D341Med (cell line): ENCODE measurements around the gene HNRNPR.
"Not testable (repeated sequence)": the region's sequence is repeated elsewhere in the genome, so short reads cannot be mapped to it uniquely, and the experiment has no call there.

Source experiments
- DNase-seq: peaks from one replicate; pipeline ENCODE4 v3.0.0; 2012; ENCODE audit warnings: low spot score

Gene HNRNPR

GRCh38 chr1:23344111-23344986, at the start of gene HNRNPR:
Gene HNRNPR (minus strand): TSS chr1:23344284. CDS start chr1:23341008, 3,276 bp downstream.
- DNase-seq: peak; percentile 97

DNA sequence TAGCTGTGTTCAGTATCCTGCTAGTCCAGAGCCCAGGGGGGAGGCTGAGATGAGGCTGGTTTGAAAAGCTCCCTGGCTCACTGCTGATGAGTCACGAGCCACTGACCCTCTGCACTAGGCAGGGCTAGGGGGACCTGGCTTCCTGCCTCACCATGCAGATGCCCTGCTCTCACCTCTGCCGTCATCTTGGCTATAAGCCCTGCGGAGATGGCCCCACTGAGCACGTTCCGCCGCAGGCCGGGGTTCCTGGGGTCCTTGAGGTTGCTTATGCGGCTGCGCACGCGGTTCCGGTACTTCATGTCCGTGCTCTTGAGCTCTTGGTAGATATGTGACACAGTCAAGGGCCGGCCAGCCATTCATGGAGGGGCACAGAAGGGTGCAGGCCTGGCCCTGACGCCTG, 49.6 kb upstream of the HNRNPR start:
- DNase-seq: no peak

DNA sequence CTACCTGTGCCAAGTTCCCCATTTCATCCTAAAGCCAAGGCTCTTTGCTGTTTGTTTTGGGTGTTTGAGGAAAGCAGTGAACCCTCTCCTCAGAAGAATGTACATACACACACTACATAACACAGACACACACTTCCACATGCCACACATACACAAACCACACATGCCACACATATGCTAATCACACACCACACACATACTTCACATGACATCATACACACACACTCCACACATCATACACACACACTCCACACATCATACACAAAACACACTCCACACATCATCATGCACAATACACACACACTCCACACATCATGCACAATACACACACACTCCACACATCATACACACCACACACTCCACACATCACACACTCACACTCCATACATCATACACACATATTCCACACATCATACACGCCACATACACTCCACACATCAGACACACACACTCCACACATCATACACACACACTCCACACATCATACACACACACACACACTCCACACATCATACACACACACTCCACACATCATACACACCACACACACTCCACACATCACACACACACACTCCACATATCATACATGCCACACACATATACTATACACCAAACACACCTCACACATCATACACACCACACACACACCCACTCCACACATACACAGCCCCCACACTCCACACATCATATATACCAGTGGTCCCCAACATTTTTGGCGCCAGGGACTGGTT, 48.2 kb upstream of the HNRNPR start:
- DNase-seq: no peak

DNA sequence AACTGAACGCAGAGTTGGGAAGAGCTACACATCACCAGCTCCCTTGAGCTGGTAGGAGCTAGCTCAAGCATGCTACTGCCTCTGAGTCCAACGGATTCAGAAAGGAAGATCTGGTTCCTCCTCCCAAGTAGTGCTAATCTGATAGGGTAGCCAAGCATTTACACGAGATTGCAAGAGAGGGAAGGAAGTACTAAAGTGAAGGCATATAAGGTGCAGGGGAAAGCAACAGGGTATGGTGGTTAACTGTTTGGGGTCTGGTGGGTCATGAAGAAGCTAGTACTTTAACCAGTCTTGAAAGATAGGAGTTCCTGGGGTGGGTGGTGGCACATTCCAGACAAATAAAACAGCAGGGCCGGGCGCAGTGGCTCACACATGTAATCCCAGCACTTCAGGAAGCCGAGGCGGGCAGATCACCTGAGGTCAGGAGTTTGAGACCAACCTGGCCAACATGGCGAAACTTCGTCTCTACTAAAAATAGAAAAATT, 45.8 kb upstream of the HNRNPR start:
- DNase-seq: no peak

GRCh38 chr1:23387494-23387893, 43.4 kb upstream of the HNRNPR start:
- DNase-seq: no peak

- DNase-seq: no peak
Observed at GRCh38 chr1:23385119-23385621, 41.1 kb upstream of the HNRNPR start.

GRCh38 chr1:23384312-23385058, 40.4 kb upstream of the HNRNPR start:
- no peak for DNase-seq

GRCh38 chr1:23383577-23384311, 39.7 kb upstream of the HNRNPR start:
- no peak for DNase-seq

DNA sequence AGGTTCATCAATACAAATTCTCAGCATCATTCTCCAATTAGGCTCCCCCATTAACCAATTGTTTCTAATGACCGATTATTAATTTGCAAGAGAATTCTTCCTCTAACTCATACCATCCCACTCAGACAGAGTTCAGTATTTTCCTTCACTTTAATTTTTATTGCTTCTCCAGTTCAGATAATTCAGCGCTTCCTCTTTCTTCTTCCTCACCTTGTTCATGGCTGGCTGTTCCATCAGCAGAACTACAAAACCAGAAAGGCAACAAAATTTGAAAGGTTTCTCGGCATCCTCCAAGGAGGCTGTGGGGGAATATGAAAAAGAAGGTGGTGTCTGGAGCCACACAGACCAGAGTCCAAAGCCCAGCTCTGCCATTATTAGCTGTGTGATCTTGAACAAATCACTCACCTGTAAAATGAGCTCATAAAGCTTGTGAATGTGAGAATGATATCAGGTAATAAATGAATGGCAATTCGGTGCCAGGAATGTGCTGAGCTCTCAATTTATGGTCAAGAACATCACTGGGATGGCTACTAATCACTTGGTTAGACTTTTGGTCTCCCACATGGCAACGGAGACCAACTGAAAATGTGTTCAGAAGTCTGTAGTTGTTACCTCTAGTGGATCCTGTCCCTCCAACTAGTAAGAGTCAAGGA, 37.3 kb upstream of the HNRNPR start:
- no peak for DNase-seq

DNA sequence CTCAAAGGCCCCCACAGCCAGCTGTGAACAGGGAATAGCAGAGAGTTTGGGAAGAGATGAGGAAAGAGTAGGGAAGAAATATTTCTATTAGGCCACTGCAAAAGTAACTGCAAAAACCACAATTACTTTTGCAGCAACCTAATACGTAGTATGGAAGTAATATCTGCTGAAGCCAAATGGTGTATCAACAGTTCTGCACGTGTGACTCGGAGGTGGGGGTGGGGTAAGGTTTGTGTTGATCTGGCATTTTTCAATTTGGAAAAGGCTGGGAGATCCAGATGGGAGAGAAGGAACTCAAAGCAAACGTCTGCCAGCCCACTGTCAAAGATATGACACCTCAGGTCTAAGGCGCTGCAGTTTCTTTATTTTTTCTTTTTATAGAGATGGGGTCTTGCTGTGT, 36.6 kb upstream of the HNRNPR start:
- DNase-seq: no peak

DNA sequence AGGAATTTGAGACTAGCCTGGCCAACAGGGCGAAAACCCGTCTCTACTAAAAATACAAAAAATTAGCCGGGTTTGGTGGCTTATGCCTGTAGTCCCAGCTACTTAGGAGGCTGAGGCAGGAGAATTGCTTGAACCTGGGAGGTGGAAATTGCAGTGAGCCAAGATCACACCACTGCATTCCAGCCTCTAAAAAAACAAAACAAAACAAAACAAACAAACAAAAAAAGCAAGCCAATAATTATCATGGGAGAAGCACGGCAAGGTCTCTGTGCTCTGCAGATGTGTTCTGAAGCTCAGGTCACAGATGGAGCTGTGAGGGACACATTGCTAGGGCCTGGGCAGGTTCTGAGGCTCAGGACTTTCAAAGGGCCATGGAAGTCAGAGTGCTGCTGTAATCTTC, 36.2 kb upstream of the HNRNPR start:
- not testable (repeated sequence) for DNase-seq

DNA sequence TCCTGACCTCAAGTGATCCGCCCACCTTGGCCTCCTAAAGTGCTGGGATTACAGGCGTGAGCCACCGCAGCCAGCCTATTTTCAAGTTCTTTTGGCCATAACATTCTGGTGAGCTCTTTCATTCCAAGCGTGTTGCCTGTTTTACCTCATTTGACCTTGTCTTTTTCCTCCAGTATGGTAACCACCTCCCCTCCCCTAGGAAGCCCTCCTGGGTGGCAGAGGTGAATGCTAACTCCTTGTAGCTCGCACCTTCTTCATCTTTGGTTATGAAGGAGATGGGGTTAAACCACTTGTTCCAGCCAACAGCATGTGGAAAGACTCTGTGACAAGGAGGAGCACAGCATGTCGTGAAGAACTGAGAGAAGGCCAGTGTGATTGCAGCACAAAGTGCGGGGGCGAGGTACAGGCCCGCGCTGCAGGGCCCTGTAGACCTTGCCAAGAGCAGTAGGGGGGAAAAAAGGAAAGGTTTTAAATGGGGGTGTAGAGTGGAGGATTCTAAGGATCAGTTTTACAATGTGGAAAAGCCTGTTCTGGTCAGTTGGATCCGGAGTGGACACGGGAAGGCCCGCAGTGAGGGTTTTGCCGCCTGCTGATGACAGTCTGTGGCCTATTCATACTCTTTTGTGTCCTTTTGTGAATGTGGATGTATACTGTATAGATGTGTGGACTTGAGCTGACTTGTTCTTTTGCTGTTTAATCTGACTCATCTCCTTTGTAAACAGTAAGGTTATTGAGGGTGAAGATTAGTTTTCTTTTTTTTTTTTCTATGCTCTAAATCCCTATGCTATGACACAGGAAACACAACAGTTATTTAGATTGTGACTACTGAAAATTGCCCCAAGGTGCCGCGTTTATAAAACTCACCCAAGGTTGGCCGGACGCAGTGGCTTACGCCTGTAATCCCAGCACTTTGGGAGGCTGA, 33.1 kb upstream of the HNRNPR start:
- DNase-seq: no peak

DNA sequence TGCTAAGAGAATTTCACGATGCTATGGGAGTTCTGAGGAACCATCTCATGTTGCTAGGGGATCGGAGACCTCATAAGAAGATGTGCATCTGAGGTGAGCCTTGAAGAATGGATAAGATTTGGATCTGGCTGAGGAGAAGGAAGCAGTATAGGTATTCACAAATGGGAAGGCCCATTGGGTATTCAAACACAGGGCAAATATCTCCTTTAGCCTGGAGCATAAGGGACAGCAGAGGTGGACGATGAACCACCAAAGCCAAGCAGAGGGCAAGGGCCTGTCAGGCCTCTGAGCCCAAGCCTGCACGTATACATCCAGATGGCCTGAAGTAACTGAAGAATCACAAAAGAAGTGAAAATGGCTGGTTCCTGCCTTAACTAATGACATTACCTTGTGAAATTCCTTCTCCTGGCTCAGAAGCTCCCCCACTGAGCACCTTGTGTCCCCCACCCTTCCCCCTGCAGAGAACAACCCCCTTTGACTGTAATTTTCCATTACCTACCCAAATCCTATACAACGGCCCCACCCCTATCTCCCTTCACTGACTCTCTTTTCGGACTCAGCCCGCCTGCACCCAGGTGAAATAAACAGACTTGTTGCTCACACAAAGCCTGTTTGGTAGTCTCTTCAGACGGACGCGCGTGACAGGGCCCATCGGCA, 30.1 kb upstream of the HNRNPR start:
- DNase-seq: not testable (repeated sequence)

DNA sequence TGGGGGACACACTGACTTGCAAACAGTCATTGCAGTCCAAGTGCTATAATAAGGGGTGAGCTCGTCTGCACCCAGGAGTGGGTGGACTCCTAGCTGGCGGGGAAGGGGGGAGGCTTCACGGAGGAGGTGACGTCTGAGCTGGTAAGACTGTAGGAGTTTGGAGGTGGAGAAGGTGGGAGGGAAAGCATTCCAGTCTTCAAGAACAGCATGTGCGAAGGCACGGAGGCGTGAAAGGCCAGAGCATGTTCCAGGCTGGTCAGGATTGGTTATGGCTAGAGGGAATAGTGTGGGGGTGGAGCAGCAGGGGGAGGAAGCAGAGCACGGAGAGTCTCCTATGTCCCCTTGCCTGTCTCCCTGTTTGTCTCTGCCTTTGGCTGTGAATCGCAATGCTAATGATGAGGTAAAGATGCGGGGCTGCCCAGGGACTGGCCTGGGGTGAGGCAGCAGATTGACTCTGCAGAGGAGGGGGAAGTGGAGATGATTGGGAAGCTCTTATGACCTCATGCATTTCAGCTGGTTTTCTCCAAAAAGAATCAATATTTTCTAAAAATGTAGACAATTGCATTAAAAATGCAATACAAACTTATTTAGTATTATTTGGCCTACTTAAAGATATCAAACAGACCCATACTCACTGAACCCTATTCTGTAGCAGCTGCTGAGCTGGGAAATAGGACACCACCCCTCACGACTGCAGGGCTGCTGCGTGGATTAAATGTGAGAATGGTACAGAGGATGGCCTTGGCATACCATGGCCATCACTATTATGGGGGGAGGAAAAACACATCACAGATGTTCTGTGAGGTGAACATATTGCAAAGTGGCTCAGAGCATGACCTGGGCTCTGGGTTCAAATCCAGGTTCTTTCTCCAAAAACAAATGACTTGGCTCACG, 28.1 kb upstream of the HNRNPR start:
- no peak for DNase-seq

- DNase-seq: peak; percentile 63
Observed at GRCh38 chr1:23370709-23371584, 26.9 kb upstream of the HNRNPR start.

GRCh38 chr1:23370330-23370708, 26.2 kb upstream of the HNRNPR start:
- DNase-seq: no peak

- DNase-seq: peak; percentile 54
Observed at GRCh38 chr1:23369335-23370013, 25.4 kb upstream of the HNRNPR start, which contains the start of gene ZNF436. Gene ZNF436 (minus strand): TSS chr1:23369836. CDS start chr1:23368005, 1,831 bp downstream.
